ENCODE results near the gene SETD5.

GRCh38 chr3:9351709-9352126 is 45.7 kb upstream of the SETD5 start:
- TF ChIP-seq POLR2A (IDR thresholded peaks at IDR 0.05) = no peak
- TF ChIP-seq CTCF (IDR thresholded peaks at IDR 0.05) = no peak
